Endodermal cell (in vitro differentiated cells): ENCODE results near the gene PTGES. TPM values are rescaled to one million over a fixed set of nuclear protein-coding genes. Genes with fewer than 3 reads are reported as not detected.
A peak's percentile ranks its signal among the peaks of the same experiment; 100 is the strongest.
"Not testable (repeated sequence)": the region's sequence is repeated elsewhere in the genome, so short reads cannot be mapped to it uniquely, and the experiment has no call there.

ENCODE experiments used
- DNase-seq: peaks from one replicate; pipeline ENCODE4 v3.0.0-alpha.2; 2017
- H3K27ac ChIP-seq: 2 replicates; pipeline ENCODE4 v1.5.1; 2013; ENCODE audit warnings: mild to moderate bottlenecking, low read depth, low read length, moderate library complexity
- H3K27me3 ChIP-seq: 2 replicates; pipeline ENCODE4 v1.6.1; 2013; ENCODE audit warnings: mild to moderate bottlenecking, low read length, moderate library complexity; ENCODE audit not compliant: insufficient read depth, control insufficient read depth, poor library complexity, severe bottlenecking
- H3K36me3 ChIP-seq: 2 replicates; pipeline ENCODE4 v1.7.0; 2013; ENCODE audit warnings: mild to moderate bottlenecking, low read length, moderate library complexity; ENCODE audit not compliant: control insufficient read depth, insufficient read depth
- H3K4me1 ChIP-seq: one replicate; pipeline ENCODE4 v1.7.0; 2013; ENCODE audit warnings: low read length; ENCODE audit not compliant: control insufficient read depth, insufficient read depth
- H3K4me3 ChIP-seq: 2 replicates; pipeline ENCODE4 v1.5.1; 2013; ENCODE audit warnings: mild to moderate bottlenecking, low read length, moderate library complexity
- H3K9ac ChIP-seq: 2 replicates; pipeline ENCODE4 v1.6.1; 2013; ENCODE audit warnings: mild to moderate bottlenecking, low read length, moderate library complexity; ENCODE audit not compliant: poor library complexity, severe bottlenecking; ENCODE audit errors: extremely low read depth
- H3K9me3 ChIP-seq: 2 replicates; pipeline ENCODE4 v1.6.1; 2013; ENCODE audit warnings: mild to moderate bottlenecking, low read length, moderate library complexity; ENCODE audit not compliant: control insufficient read depth
- H3K27ac Mint-ChIP-seq: 2 replicates; pipeline ENCODE4 v1.8.0; 2020; ENCODE audit warnings: mixed read lengths
- H3K27me3 Mint-ChIP-seq: 2 replicates; pipeline ENCODE4 v1.8.0; 2021; ENCODE audit warnings: mild to moderate bottlenecking, mixed read lengths; ENCODE audit not compliant: insufficient read depth
- H3K36me3 Mint-ChIP-seq: 2 replicates; pipeline ENCODE4 v1.8.0; 2020; ENCODE audit warnings: low read depth, mixed read lengths
- H3K4me1 Mint-ChIP-seq: 2 replicates; pipeline ENCODE4 v1.8.0; 2020; ENCODE audit warnings: mixed read lengths
- H3K4me3 Mint-ChIP-seq: 2 replicates; pipeline ENCODE4 v1.8.0; 2020; ENCODE audit warnings: mild to moderate bottlenecking, moderate library complexity, mixed read lengths
- H3K9me3 Mint-ChIP-seq: 2 replicates; pipeline ENCODE4 v1.8.0; 2020; ENCODE audit warnings: mild to moderate bottlenecking, mixed read lengths
- CTCF ChIP-seq: fragments of 200-600 bp; sonication (generic); conservative IDR thresholded peaks from 2 replicates; pipeline ENCODE4 v1.5.0; 2021; ENCODE audit warnings: antibody characterized with exemption, mild to moderate bottlenecking
- WGBS, 2 experiments: methylation state at CpG; one replicate each; pipeline versions ENCODE4 v1.1.5 to v1.1.7; 2013; ENCODE audit warnings: missing lambda C conversion rate in 2 of 2, mixed read lengths in 1 of 2; ENCODE audit not compliant: insufficient coverage in 1 of 2, insufficient read length in 1 of 2; 5-methylcytosine and 5-hydroxymethylcytosine counted together
- total RNA-seq, 2 donors: library from RNA; stranded (reverse); fragmentation: NEBNext Ultra II Directional in 1 of 2; extraction: Animal tissue kit (Norgen Biotek cat#: 25700) in 1 of 2; gene quantifications; 2 replicates in 1 of 2; 3 replicates in 1 of 2; pipeline ENCODE4 v1.2.1, GENCODE V29; 2021

PTGES gene
- total RNA-seq, 2 donors from 2014 or later, result 0.29 to 0.62 TPM

GRCh38 chr9:129765764-129766317 is 13.0 kb upstream of the PTGES start:
- no peaks in the 10 kb centered on the region for H3K9me3 ChIP-seq
- 91 to 100% methylated on average over 4 of the region's 4 CpGs for WGBS, 2 experiments
- Mint-ChIP-seq H3K27me3 (no peaks in the 10 kb centered on the region), H3K4me1 (peaks cover 9% of the 10 kb centered on the region), H3K4me3 (no peak overlapping the region), H3K36me3 (no peaks in the 10 kb centered on the region), H3K27ac (no peak overlapping the region), H3K9me3 (no peaks in the 10 kb centered on the region)
- no peaks in the 10 kb centered on the region for H3K36me3 ChIP-seq
- no peak overlapping the region for H3K4me3 ChIP-seq
- H3K4me1 ChIP-seq, result peaks cover 4% of the 10 kb centered on the region
- H3K27me3 ChIP-seq, result no peaks in the 10 kb centered on the region
- no peak for TF ChIP-seq CTCF
- DNase-seq, result no peak
- no peak overlapping the region for H3K27ac ChIP-seq
- no peak overlapping the region for H3K9ac ChIP-seq

GRCh38 chr9:129762985-129763926 is 10.4 kb upstream of the PTGES start:
- WGBS, 2 experiments, result 84 to 91% methylated on average over 12 to 13 of the region's 13 CpGs
- H3K4me1 Mint-ChIP-seq, result peaks cover 9% of the 10 kb centered on the region
- no peaks in the 10 kb centered on the region for H3K9me3 ChIP-seq
- H3K27ac ChIP-seq, result no peak overlapping the region
- H3K4me1 ChIP-seq, result peaks cover 4% of the 10 kb centered on the region
- H3K27me3 Mint-ChIP-seq, result no peaks in the 10 kb centered on the region
- H3K27ac Mint-ChIP-seq, result no peak overlapping the region
- H3K4me3 Mint-ChIP-seq, result no peak overlapping the region
- no peak for DNase-seq
- H3K36me3 ChIP-seq, result no peaks in the 10 kb centered on the region
- H3K9ac ChIP-seq, result no peak overlapping the region
- no peaks in the 10 kb centered on the region for H3K9me3 Mint-ChIP-seq
- no peaks in the 10 kb centered on the region for H3K36me3 Mint-ChIP-seq
- H3K27me3 ChIP-seq, result no peaks in the 10 kb centered on the region
- no peak overlapping the region for H3K4me3 ChIP-seq
- no peak for TF ChIP-seq CTCF

DNA sequence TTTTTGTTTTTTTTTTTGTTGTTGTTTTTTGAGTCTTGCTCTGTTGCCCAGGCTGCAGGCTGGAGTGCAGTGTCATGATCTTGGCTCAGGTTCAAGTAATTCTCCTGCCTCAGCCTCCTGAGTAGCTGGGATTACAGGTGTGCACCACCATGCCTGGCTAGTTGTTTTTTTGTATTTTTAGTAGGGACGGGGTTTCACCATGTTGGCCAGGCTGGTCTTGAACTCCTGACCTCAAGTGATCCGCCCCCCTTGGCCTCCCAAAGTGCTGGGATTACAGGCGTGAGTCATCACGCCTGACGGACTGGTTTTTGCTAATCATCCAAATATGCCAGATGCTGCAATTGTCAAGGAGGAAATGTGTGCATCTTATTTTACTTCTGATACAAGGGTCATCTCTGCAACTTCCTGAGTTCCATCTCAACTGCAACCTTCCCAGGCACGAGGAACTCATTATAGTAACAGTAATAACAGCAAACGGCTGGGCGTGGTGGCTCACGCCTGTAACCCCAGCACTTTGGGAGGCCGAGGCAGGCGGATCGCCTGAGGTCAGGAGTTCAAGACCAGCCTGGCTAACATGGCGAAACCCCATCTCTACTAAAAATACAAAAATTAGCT is 9.6 kb upstream of the PTGES start:
- H3K27me3 Mint-ChIP-seq, H3K9me3 ChIP-seq, H3K4me1 Mint-ChIP-seq: not testable (repeated sequence)

More for the DNA sequence above, 9.6 kb upstream of the PTGES start:
- DNase-seq, H3K27ac ChIP-seq, H3K4me3 Mint-ChIP-seq, H3K36me3 Mint-ChIP-seq, H3K9ac ChIP-seq, H3K27me3 ChIP-seq, H3K36me3 ChIP-seq, H3K9me3 Mint-ChIP-seq, H3K4me1 ChIP-seq, H3K4me3 ChIP-seq: not testable (repeated sequence)
- peak overlapping the region; percentile 74 for H3K27ac Mint-ChIP-seq
- 84 to 93% methylated on average over 11 to 13 of the region's 13 CpGs for WGBS, 2 experiments
